NCI-H510A treated with DMSO at 0.1 percent for 48 hours (cell line): ENCODE measurements around the gene SULF2.

Experiments
- DNase-seq: peaks from one replicate; lab custom pipeline; 2025; lab: John Stamatoyannopoulos, UW

The SULF2 gene

DNA sequence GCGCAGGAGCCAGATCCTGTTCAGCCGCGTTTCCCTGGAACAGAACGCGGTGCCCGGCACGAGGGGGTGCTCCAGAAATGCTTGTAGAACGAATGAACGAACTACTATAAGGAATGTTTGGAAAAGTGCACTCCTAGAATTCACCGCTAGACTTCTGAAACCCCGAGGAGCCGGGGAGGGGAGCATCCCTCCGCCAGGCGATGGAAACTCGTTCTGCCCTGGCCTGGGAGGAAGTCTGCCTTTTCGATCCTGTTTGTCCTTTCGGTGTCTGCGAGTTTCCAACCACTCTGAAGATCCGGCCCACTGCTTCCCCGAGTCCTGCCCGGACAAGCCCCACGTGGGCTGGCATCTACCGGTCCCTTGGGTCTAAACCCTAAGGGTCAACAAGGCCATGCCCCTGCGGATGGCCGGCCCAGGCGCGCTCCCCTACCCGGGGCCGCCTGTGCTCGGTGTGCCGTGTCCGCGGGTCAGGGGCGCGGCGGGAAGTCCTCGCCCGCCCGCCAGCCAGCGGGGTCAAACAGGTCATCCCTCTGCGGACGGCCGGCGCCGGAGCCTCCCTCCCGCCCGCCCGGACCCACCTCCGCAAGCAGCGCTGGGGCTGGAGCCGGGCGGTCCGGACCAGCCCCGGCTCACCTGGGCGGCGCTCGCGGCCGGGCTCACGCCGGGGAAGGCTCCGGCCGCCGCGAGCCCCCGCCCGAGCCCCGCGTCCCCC lies 526 bp downstream of the SULF2 start:
- DNase-seq: no peak

DNA sequence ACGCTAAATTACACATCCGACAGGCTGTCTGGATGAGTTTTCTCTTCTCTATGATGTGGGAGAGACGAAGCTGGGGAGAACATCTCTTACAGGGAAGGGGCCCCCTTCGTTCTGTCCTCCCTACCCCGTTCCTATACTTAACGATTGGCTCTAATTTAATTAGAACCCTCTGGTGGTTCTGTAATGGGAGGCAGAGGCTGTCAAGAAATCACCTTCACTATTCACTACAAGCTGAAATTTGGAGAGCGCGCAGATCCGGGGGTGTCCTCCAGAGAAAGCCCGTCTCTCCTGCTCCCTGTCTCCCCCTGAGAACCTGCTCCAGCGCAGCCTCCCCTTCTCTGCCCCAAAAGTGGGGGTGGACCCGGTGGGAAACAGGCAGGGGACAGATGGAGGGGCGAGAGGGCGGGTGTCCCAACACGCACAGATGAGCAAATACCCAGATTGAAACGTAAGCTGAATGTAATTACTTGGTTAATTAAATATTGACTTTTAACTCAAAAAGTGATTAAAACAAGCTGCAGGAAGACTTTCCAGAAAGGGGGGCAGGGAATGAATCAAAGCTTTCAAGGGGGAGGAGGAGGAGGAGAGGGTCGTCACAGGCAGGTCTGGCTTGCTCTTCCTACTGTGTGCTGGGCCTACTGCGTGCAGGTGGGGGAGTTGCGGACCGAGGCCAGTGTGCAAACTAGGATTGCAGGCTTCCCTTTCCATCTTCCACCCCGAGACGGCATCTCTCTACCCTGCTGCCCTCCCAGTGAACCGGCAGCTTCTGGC lies 1.3 kb downstream of the SULF2 start:
- no peak for DNase-seq

GRCh38 chr20:47782920-47783552 lies 2.2 kb downstream of the SULF2 start:
- no peak for DNase-seq

DNA sequence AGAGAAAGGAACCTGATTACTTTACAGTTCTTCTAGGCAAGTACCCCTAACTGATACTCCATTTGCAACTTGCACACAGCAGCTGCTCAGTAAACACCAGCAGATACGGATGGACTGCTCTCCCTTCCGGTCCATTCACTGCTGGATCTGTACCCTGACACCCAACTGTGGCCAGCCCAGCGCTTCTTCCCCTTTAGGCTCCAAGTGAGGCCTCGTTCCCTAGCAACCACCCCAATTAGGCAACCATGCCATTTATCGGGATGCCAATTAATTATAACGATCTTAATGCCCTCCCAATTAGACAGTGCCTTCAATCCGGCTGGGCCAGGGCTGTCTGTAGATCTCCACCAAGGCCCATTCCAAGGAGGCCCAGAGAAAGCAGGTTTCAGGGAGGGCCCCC lies 3.2 kb downstream of the SULF2 start:
- DNase-seq: no peak

DNA sequence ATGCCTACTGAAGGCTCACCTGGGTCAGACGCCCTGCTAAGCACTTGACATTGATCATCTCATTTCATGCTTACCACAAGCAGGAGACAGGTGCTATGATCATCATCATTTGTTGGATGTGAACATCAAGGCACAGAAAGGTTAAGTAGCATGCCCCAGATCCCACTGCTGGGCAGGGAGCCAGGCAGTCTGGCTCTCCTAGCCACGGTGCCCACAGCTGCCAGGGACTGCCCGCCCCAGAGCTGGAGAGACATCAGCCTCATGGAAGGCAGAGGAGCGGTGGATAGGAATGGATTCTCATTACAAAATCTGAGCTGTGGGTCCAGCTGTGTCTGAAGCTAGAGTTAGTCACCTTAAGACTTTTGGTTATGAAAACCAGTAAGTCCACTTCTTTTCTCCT lies 3.6 kb downstream of the SULF2 start:
- DNase-seq: no peak

- no peak for DNase-seq
Measured at GRCh38 chr20:47780720-47781389, 4.4 kb downstream of the SULF2 start.

DNA sequence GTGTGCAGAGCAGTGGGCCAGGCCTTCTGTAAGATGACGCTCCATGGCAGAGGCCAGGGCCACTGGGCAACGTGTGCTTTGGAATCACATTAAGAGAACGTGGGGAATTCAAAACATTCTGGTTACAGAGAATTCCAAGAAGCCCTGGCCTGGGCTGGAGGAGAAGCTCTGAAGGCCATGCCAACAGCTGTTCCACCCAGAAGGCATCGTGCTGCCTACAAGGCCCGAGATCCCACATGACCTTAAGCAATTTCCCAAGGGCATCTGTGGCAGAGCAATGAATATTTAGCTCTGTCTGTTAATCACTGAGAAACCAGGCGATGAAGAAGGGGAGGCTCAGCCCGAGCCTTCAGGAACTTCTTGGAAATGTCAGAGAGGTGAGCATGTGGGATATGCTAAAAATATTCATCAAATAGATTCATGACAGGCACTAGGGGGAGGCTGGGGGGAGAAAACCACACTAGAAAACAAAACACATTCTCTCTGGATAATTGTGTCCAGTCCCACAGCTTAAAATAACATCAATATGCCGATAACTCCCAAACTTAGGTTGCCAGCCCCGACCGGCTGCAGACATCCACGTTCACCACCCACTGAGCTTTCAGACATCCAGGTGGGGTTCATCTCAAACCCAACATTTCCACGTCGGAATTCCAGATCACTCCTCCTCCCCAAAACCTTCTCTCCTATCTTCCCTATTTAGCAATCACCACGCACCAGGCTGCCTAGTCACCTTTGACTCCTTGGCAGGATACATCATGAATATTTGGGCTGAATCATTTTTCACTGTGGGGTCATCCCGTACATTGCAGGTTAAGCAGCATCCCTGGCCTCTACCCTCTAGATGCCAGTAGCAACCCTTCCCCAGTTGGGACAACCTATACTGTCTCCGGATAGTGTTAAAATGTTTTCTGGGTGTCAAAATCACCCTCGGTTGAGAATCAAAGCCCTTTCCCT lies 6.6 kb downstream of the SULF2 start:
- DNase-seq: no peak

- DNase-seq: no peak
Measured at GRCh38 chr20:47777220-47777619, 8.1 kb downstream of the SULF2 start.

DNA sequence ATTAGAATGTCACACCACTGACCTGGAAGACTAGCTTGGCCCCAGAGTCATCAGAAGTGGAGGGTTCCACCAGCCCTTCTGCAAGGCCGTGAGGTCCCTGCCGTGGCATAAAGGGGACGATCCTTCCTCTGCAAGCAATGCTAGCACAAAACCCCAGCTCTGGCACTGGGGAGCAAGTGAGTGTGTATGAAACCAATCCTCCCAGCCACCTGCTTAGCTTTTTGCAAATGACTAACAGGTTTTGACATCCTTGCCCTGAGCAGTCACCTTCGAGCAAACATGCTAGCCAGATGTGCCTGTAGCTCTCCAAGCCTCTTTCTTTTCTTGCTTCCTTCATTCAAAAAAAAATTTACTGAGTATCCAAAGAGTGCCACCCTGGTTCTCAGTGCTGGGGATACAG lies 8.6 kb downstream of the SULF2 start:
- no peak for DNase-seq

DNA sequence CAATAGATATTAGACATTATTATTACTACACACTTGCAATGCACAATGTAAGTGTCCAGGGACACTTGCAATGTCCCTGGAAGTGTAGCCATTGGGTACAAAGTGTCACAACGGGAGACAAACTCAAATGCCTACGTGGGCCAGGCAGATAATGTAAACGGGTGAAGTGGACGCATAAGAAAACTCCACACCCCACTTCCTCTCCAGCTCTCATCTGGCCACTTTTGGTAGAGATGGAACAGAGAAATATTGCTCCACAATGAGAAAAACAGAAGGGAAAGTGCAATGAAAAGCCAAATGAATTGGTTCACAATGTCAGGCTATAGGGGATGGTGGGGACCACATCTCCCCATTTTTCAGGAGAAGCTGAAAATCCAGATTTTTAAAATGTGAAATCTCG lies 9.4 kb downstream of the SULF2 start:
- no peak for DNase-seq

DNA sequence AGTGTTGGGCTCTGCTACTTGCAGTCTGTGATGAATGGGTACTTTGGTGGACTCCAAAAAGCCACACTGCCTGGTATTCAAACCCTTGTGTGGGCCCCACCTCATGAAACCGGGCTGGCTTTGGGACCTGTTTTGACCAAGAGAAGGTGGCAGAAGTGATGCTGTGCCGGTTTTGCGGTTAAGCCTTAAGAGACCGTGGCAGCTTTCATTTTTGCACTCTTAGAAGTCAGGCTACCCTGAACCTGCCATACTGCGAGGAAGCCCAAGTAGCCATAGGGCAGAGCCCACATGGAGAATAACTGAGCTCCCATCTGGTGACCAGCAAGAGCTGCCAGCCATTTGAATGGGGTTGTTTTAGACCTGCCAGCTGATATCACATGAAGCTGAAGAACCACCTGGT lies 10.2 kb downstream of the SULF2 start:
- no peak for DNase-seq

GRCh38 chr20:47774131-47774777 lies 11.0 kb downstream of the SULF2 start:
- no peak for DNase-seq

- no peak for DNase-seq
Measured at GRCh38 chr20:47773371-47773786, 11.9 kb downstream of the SULF2 start.

GRCh38 chr20:47770935-47771334 lies 14.3 kb downstream of the SULF2 start:
- no peak for DNase-seq

GRCh38 chr20:47768016-47768824 lies 17.1 kb downstream of the SULF2 start:
- DNase-seq: no peak

- no peak for DNase-seq
Measured at GRCh38 chr20:47765691-47766594, 19.3 kb downstream of the SULF2 start.

DNA sequence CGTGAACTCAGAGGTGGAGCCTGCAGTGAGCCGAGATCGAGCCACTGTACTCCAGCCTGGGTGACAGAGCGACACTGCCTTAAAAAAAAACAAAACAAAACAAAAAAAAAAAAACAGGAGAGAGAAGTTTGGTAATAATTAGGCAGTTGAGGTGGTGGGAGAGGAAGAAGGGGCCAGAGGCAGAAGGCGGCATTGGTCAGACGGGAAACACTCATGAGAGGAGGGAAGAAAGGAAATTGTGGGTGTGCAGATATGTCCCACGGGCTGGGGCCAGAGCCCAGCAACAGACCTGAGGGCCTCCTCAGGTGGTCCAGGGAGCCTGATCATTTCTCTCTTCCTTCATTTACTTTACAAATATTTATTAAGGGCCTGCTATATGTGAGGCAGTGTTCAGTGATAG lies 20.0 kb downstream of the SULF2 start:
- no peak for DNase-seq

- DNase-seq: no peak
Measured at GRCh38 chr20:47764154-47764733, 21.0 kb downstream of the SULF2 start.
